NCI-H1694 treated with DMSO at 0.1 percent for 48 hours (cell line): Measurements from ENCODE around the gene FKBP1B.
"Not testable (repeated sequence)": the region's sequence is repeated elsewhere in the genome, so short reads cannot be mapped to it uniquely, and the experiment has no call there.

ENCODE experiments used
- DNase-seq: peaks from one replicate; lab custom pipeline; 2025; lab: John Stamatoyannopoulos, UW

FKBP1B gene

GRCh38 chr2:24072259-24072658, 22.7 kb downstream of the FKBP1B start:
- no peak for DNase-seq

DNA sequence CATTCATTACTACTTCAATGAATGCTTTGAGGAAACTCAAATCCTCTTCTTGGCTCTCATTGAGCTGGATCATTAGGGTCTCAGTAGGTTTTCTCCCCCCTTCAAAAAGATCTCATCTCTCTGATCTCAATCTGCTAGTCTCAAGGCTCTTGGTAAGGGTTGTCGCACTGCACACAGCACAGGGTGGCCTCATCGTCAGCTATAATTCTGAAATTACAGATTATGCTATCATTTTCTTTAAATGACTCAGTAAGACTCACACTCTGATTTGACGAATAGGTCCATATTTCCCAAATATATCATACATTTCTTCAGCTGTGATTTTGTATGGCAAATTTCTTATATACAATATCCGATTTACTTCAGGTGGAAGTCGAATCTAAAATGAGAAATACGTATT, 24.3 kb downstream of the FKBP1B start:
- DNase-seq, result no peak

DNA sequence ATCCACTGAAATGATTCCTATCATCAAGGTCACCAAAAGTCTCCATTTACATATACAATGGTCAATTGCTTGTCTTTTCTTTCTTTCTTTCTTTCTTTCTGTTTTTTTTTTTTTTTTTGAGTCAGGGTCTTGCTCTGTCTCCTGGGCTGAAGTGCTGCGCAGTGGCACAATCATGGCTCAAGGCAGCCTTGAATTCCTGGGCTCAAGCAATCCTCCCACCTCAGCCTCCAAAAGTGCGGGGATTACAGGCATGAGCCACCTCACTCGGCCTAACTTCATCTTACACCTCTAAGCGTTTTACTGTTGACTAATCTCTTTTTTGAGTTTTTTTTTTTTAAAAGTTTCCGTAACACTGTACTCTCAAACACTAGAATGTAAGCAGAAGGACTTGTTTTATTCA, 25.7 kb downstream of the FKBP1B start:
- no peak for DNase-seq

DNA sequence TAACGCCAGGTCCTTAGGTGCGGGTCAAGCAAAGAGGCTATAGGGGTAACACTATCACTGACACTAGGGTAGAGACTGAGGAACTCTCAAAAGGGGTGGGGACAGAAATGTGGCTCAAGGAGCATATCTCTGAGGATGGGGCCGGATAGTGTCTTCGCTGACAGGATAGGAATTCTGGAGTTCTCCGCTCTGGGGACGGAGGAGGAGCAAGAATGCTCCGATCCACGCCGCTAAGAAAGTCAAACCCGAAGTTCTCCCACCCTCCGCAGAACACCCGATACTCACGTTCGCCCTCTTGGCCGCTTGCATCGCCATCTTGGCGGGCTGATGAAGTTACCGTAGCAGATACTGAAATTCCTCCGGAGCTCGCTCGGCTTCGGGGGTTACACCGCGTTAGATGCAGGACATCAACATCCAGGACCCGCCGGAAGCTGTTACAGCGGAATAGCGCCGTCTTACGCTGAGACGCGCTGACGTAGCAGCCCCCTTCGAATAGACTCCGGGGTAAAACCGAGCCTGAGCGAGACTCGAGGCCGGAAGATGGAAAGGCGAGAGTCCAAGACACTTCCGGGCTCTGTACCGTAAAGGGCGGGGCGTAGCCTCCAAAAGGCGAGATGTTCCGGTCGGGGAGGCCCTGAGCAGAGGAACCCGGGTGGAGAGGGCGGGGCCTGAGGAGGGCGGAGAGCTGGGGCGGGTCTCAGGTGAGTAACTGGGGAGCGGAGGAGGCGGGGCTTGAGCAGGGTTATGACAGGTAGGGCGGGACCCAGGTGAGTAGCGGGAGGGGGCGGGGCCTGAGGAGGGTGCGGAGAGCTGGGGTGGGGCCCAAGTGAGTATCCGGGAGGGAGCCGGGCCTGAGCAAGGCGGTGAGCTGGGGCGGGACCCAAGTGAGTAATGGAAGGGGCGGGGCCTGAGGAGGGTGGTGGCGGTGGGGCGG, 26.6 kb downstream of the FKBP1B start, which contains the start of gene SF3B6:
SF3B6 (minus strand) TSS at position 412 of the 934 bp plus-strand sequence; CDS start at position 315, 97 bp downstream.
- peak; percentile 97 for DNase-seq

DNA sequence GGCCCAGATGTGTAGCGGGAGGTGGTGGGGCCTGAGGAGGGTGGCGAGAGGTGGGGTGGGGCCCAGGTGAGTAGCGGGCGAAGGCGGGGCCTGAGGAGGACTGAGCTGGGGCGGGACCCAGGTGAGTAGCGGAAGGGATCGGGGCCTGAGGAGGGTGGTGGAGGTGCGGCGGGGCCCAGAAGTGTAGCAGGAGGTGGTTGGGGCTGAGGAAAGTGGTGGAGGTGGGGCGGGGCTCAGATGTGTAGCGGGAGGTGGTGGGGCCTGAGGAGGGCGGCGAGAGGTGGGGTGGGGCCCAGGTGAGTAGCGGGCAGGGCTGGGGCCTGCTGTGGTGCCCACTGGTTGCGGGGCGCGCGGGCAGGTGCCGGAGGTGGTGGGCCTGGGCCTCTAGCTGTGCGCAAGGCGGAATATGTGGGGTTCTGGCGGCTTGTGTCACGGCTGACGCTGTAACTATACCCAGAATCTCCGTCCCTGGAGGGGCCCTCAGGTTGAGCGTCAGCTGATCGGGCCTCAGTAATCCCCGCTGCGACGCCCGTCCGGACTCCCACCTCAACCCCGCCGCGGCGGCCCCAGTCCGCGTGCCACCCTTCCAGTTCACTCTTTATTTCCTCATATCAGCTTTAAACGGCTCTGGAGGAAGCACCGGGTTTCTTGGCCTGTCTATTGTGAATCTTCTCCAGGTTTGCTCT, 27.5 kb downstream of the FKBP1B start:
- no peak for DNase-seq

DNA sequence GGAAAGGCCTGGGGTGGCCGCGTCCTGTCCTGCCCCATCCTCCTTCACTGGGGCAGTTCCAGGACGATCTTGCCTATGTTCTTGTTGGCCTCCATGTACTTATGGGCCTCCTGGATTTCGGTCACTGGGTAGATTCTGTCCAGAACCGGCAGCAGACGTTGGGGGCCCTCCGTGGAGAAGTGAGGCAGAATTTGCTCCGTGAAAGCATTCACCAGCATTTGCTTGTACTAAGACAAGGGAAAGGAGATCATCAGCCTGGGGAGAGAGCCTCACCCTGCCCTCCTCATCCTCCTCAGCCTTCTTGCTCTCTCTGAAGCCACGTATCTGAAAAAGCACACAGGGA, 28.0 kb downstream of the FKBP1B start:
- DNase-seq, result no peak

GRCh38 chr2:24077879-24078278, 28.3 kb downstream of the FKBP1B start:
- no peak for DNase-seq

DNA sequence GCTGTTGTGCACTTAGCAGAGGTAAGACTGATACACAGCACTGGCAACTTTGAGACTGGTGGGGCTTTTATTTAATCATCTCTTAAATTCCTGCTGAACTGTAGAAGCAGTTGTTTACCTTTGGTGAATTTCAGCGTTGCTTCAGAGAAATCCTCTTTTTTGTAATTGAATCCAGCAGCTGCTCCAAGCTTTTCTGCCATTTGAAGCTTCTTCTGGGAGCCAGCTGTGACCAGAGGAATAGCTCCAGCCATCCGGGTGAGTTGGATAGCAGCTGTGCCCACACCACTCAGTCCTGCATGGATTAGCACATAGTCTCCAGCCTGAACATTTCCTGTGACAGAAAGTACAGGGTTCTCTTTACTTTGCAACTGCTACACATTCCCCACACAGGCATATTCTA, 31.2 kb downstream of the FKBP1B start:
- no peak for DNase-seq

GRCh38 chr2:24082787-24083566, 33.4 kb downstream of the FKBP1B start:
- no peak for DNase-seq

- peak; percentile 72 for DNase-seq
Measured at GRCh38 chr2:24083567-24084385, 34.2 kb downstream of the FKBP1B start.

DNA sequence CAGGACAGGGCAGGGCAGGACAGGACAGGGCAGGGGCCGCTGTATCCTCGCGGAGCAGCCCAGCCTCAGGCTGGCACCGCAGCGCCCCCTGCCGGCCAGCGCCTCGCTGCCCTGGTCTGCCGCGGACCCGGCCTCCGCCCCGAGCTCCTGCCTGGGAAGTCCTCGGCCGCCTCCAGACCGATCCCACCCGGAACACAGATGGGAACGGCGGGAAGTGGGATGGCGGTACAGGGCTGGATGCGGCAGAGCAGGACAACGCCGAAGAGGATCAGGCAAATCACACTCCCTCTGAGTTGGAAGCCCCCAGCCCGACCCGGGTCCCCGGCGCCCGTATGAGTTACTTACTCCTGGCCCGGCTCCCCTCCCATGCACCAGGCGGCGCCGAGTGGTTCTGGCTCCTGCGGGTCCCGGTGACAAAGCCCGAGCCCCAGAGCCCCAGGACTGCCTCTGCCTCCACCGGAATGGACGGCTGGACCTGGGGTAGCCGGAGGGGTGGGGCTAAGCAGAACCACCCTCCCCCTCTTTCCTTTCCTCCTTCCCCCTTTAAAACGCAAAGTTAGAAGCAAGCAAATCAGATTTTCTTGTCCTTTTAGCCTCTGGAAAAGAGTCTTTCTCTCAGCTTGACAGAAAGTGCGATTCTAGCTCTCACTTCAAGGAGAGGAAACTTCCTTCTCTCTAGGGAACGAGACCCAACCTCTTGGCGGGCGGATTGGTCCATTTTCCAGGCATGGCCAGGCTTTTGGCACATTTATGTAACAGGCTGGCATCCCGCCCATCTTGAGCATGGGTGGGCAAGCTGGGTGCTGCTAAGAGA, 35.1 kb downstream of the FKBP1B start, which contains the start of gene TP53I3:
TP53I3 (minus strand) TSS at position 449 of the 814 bp plus-strand sequence. CDS start 508 bp downstream, outside the sequence.
- peak; percentile 78 for DNase-seq

- no peak for DNase-seq
Measured at GRCh38 chr2:24085200-24085489, 35.6 kb downstream of the FKBP1B start.

- no peak for DNase-seq
Measured at GRCh38 chr2:24086241-24086640, 36.7 kb downstream of the FKBP1B start.

- no peak for DNase-seq
Measured at GRCh38 chr2:24087032-24087431, 37.5 kb downstream of the FKBP1B start.

GRCh38 chr2:24088821-24089359, 39.3 kb downstream of the FKBP1B start:
- no peak for DNase-seq

- not testable (repeated sequence) for DNase-seq
Measured at GRCh38 chr2:24093270-24093669, 43.7 kb downstream of the FKBP1B start.

- DNase-seq, result not testable (repeated sequence)
Measured at GRCh38 chr2:24095171-24095677, 45.7 kb downstream of the FKBP1B start.

GRCh38 chr2:24100732-24101131, 51.2 kb downstream of the FKBP1B start:
- DNase-seq, result not testable (repeated sequence)

GRCh38 chr2:24101992-24102391, 52.5 kb downstream of the FKBP1B start:
- DNase-seq, result no peak

DNA sequence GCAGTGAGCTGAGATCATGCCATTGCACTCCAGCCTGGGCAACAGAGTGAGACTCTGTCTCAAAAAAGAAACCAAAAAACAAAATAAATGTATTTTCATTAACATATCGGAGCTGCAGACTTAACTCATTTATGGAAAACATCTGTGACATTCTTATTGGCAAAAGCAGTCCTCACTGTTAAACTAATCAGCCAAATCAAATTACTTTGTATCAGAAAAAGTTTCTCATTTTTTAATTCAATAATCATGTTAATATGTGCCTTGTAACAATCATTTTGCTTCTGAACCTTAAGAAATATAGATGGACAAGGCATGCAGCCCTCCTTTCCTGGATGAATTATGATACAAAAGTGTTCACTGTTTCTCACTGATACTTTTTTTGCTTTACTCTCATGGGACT, 53.1 kb downstream of the FKBP1B start:
- no peak for DNase-seq
